GM23338 (cell line): ENCODE data around the gene KMT2E. TPM values are rescaled to one million over a fixed set of nuclear protein-coding genes. Genes with fewer than 3 reads are reported as not detected.

Experiments used
- ATAC-seq: fragments of 200-7000 bp; cut with Tn5 transposase; 3 replicates; pipeline ENCODE4 v1.9.1; 2020
- DNase-seq: peaks from one replicate; pipeline ENCODE4 v3.0.0-alpha.2; 2015; ENCODE audit warnings: low spot score
- H2AFZ ChIP-seq: fragments of 200-600 bp; sonication (generic); 2 replicates; pipeline ENCODE4 v1.8.0; 2016; ENCODE audit warnings: antibody characterized with exemption, mild to moderate bottlenecking, moderate library complexity
- H3F3A ChIP-seq: fragments of 200-600 bp; sonication (generic); replicated peaks from 2 replicates; pipeline ENCODE4 v1.8.0; 2017; ENCODE audit warnings: antibody characterized with exemption, mixed run types, low read depth
- H3K27ac ChIP-seq: fragments of 200-600 bp; sonication (generic); 2 replicates; pipeline ENCODE4 v1.6.1; 2016; ENCODE audit warnings: low read depth
- H3K27me3 ChIP-seq: fragments of 200-600 bp; sonication (generic); 2 replicates; pipeline ENCODE4 v1.8.0; 2016; ENCODE audit warnings: mild to moderate bottlenecking, mixed run types, moderate library complexity; ENCODE audit not compliant: insufficient read depth
- H3K36me3 ChIP-seq: fragments of 200-600 bp; sonication (generic); 2 replicates; pipeline ENCODE4 v1.8.0; 2016; ENCODE audit warnings: mild to moderate bottlenecking; ENCODE audit not compliant: insufficient read depth
- H3K4me1 ChIP-seq: fragments of 200-600 bp; sonication (generic); 2 replicates; pipeline ENCODE4 v1.8.0; 2016; ENCODE audit warnings: mild to moderate bottlenecking, moderate library complexity; ENCODE audit not compliant: insufficient read depth
- H3K4me2 ChIP-seq: fragments of 200-600 bp; sonication (generic); 2 replicates; pipeline ENCODE4 v1.7.1; 2017; ENCODE audit warnings: mixed run types
- H3K4me3 ChIP-seq: fragments of 200-600 bp; sonication (generic); 2 replicates; pipeline ENCODE4 v1.6.1; 2016; ENCODE audit warnings: mixed run types
- H3K79me2 ChIP-seq: fragments of 200-600 bp; sonication (generic); replicated peaks from 2 replicates; pipeline ENCODE4 v1.8.0; 2017; ENCODE audit warnings: mild to moderate bottlenecking; ENCODE audit not compliant: insufficient read depth
- H3K9me2 ChIP-seq: fragments of 200-600 bp; sonication (generic); 2 replicates; pipeline ENCODE4 v1.8.0; 2017; ENCODE audit not compliant: insufficient read depth
- H4K20me1 ChIP-seq: fragments of 200-600 bp; sonication (generic); replicated peaks from 2 replicates; pipeline ENCODE4 v1.8.0; 2017; ENCODE audit warnings: mild to moderate bottlenecking; ENCODE audit not compliant: insufficient read depth
- H3K27ac Mint-ChIP-seq: 2 replicates; pipeline ENCODE4 v1.8.0; 2020; ENCODE audit warnings: inconsistent platforms, mild to moderate bottlenecking, moderate library complexity, mixed read lengths
- H3K27me3 Mint-ChIP-seq: 3 replicates; pipeline ENCODE4 v1.8.0; 2022; ENCODE audit warnings: low read depth, mild to moderate bottlenecking, moderate library complexity, mixed read lengths, inconsistent platforms; ENCODE audit not compliant: insufficient read depth, poor library complexity
- H3K36me3 Mint-ChIP-seq: 3 replicates; pipeline ENCODE4 v1.8.0; 2021; ENCODE audit warnings: low read depth, mild to moderate bottlenecking, inconsistent platforms, moderate library complexity, mixed read lengths
- H3K4me1 Mint-ChIP-seq: 3 replicates; pipeline ENCODE4 v1.8.0; 2020; ENCODE audit warnings: mild to moderate bottlenecking, inconsistent platforms, mixed read lengths
- H3K4me3 Mint-ChIP-seq: 3 replicates; pipeline ENCODE4 v1.8.0; 2021; ENCODE audit warnings: moderate library complexity, mild to moderate bottlenecking, inconsistent platforms, mixed read lengths
- H3K9me3 Mint-ChIP-seq: 3 replicates; pipeline ENCODE4 v1.8.0; 2020; ENCODE audit warnings: moderate library complexity, mild to moderate bottlenecking, inconsistent platforms, mixed read lengths
- EZH2 ChIP-seq: fragments of 200-600 bp; sonication (generic); IDR thresholded peaks from one replicate; pipeline ENCODE4 v1.8.0; 2017; ENCODE audit warnings: antibody characterized with exemption, mild to moderate bottlenecking, low read depth; ENCODE audit not compliant: unreplicated experiment
- JUNB ChIP-seq: IDR thresholded peaks from one replicate; pipeline ENCODE4 v1.6.1; 2016; ENCODE audit warnings: antibody characterized with exemption; ENCODE audit not compliant: unreplicated experiment
- ZNF331 ChIP-seq: fragments of 250-450 bp; sonication (Bioruptor Pico); IDR thresholded peaks from 2 replicates; pipeline ENCODE4 v1.5.0; 2020; ENCODE audit warnings: low read depth, mild to moderate bottlenecking, moderate library complexity
- polyA plus RNA-seq: library from polyadenylated mRNA; unstranded; fragments of >200 nt; fragmentation: Nextera tagmentation; extraction: Ambion mirVana; gene quantifications from 2 replicates; pipeline ENCODE4 v1.2.1, GENCODE V29; 2016
- total RNA-seq: library from RNA; depleted of rRNA; stranded (reverse); fragments of >200 nt; shearing (Covaris generic); gene quantifications from 2 replicates; pipeline ENCODE4 v1.2.3, GENCODE V29; 2014
- TF ChIP-seq, protein P1 (sequence below): fragments of 250-450 bp; sonication (Bioruptor Pico); IDR thresholded peaks from 2 replicates; pipeline ENCODE4 v1.5.0; 2020; ENCODE audit warnings: mild to moderate bottlenecking, moderate library complexity

The KMT2E gene
- total and polyA plus RNA-seq, 2 experiments from 2014 or later = 50.2 to 70.9 TPM

DNA sequence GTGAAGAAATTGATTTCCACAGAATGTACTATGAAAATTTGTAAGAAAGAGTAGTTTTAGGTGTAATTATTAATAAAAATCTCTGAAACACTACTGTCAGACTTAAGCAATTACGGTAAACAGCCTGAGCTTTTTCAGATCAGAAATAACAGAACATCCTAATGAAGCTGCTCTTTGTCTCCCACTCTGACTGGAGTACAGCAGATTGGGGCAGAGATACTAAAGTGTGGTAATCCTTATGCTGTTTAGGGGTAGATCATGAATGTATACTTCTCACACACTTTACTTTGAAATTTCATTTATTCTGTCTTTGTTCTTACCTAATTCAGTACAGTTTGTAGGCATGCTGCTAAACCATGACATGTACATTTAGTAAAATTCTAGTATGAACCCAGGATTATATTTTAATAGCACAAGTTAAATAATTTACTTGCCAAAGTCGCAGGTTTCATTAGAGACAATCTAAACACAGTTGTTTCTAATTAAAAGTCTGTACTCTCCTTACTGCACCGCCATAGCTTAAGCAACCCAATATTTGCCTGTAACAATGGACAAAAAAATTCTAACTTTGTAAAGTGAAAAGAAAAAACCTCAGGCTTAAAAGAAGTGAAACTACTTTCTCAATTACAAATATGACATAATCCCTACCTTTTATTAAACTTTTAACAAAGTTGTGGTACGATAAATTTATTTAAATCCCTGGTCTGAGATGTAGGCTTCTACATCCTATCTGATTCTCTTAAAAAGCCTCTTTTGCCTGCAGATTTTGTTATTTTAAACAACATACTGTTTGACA is 88.8 kb downstream of the KMT2E start (continued):
- TF ChIP-seq JUNB = no peak

DNA sequence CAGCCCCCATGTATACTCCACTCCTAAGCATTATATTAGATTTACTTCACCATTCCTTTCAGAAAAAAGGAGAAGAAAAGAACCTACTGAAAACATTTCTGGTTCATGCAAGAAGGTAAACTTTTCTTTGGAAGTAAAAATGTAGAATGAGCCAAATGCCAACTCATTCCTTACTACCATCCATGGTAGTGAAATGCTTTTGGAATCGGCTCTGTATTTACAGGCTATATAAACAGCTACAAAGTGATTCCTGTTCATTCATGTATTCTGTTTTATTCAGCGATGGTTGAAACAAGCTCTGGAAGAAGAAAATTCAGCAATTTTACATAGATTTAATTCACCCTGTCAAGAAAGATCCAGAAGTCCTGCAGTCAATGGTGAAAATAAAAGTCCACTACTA is 91.6 kb downstream of the KMT2E start:
- Histone ChIP-seq H3K27ac (0 out of 2 replicates have a peak overlapping the region, but pooled peaks have one; percentile 17), H3K36me3 (peaks cover 43% of the 10 kb centered on the region; the same call in 1 of the 2 replicates), H3K4me3 (no peak overlapping the region), H3K9me2 (no peaks in the 10 kb centered on the region), H3F3A (0 out of 2 replicates have a peak, but pooled peaks cover 4% of the 10 kb centered on the region), H2AFZ (no peak overlapping the region), H4K20me1 (peaks cover 6% of the 10 kb centered on the region; the same call in 1 of the 2 replicates), H3K27me3 (no peaks in the 10 kb centered on the region), H3K4me1 (no peaks in the 10 kb centered on the region), H3K79me2 (no peaks in the 10 kb centered on the region), H3K4me2 (no peak overlapping the region)
- no peak overlapping the region for H3K27ac Mint-ChIP-seq
- no peak overlapping the region for H3K4me3 Mint-ChIP-seq
- TF ChIP-seq EZH2 (no peak), ZNF331 (CRISPR knock-in tag) (no peak)
- TF ChIP-seq, protein P1, sequence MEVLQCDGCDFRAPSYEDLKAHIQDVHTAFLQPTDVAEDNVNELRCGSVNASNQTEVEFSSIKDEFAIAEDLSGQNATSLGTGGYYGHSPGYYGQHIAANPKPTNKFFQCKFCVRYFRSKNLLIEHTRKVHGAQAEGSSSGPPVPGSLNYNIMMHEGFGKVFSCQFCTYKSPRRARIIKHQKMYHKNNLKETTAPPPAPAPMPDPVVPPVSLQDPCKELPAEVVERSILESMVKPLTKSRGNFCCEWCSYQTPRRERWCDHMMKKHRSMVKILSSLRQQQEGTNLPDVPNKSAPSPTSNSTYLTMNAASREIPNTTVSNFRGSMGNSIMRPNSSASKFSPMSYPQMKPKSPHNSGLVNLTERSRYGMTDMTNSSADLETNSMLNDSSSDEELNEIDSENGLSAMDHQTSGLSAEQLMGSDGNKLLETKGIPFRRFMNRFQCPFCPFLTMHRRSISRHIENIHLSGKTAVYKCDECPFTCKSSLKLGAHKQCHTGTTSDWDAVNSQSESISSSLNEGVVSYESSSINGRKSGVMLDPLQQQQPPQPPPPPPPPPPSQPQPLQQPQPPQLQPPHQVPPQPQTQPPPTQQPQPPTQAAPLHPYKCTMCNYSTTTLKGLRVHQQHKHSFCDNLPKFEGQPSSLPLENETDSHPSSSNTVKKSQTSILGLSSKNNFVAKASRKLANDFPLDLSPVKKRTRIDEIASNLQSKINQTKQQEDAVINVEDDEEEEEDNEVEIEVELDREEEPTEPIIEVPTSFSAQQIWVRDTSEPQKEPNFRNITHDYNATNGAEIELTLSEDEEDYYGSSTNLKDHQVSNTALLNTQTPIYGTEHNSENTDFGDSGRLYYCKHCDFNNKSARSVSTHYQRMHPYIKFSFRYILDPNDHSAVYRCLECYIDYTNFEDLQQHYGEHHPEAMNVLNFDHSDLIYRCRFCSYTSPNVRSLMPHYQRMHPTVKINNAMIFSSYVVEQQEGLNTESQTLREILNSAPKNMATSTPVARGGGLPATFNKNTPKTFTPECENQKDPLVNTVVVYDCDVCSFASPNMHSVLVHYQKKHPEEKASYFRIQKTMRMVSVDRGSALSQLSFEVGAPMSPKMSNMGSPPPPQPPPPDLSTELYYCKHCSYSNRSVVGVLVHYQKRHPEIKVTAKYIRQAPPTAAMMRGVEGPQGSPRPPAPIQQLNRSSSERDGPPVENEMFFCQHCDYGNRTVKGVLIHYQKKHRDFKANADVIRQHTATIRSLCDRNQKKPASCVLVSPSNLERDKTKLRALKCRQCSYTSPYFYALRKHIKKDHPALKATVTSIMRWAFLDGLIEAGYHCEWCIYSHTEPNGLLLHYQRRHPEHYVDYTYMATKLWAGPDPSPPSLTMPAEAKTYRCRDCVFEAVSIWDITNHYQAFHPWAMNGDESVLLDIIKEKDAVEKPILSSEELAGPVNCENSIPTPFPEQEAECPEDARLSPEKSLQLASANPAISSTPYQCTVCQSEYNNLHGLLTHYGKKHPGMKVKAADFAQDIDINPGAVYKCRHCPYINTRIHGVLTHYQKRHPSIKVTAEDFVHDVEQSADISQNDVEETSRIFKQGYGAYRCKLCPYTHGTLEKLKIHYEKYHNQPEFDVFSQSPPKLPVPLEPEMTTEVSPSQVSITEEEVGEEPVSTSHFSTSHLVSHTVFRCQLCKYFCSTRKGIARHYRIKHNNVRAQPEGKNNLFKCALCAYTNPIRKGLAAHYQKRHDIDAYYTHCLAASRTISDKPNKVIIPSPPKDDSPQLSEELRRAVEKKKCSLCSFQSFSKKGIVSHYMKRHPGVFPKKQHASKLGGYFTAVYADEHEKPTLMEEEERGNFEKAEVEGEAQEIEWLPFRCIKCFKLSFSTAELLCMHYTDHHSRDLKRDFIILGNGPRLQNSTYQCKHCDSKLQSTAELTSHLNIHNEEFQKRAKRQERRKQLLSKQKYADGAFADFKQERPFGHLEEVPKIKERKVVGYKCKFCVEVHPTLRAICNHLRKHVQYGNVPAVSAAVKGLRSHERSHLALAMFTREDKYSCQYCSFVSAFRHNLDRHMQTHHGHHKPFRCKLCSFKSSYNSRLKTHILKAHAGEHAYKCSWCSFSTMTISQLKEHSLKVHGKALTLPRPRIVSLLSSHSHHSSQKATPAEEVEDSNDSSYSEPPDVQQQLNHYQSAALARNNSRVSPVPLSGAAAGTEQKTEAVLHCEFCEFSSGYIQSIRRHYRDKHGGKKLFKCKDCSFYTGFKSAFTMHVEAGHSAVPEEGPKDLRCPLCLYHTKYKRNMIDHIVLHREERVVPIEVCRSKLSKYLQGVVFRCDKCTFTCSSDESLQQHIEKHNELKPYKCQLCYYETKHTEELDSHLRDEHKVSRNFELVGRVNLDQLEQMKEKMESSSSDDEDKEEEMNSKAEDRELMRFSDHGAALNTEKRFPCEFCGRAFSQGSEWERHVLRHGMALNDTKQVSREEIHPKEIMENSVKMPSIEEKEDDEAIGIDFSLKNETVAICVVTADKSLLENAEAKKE = no peak
- H3K36me3 Mint-ChIP-seq = peaks cover 62% of the 10 kb centered on the region
- peaks cover 4% of the 10 kb centered on the region for H3K27me3 Mint-ChIP-seq
- no peaks in the 10 kb centered on the region for H3K4me1 Mint-ChIP-seq
- H3K9me3 Mint-ChIP-seq = no peaks in the 10 kb centered on the region
- ATAC-seq = no peak
- DNase-seq = no peak
